HUES64 (cell line): Measurements from ENCODE around the gene AK4.

Source experiments
- H3K27ac ChIP-seq: 2 replicates; pipeline ENCODE4 v1.7.0; 2013; ENCODE audit warnings: low read depth, low read length, inconsistent platforms
- H3K27me3 ChIP-seq: 2 replicates; pipeline ENCODE4 v1.6.1; 2013; ENCODE audit warnings: mild to moderate bottlenecking, low read length; ENCODE audit not compliant: insufficient read depth
- H3K36me3 ChIP-seq: 2 replicates; pipeline ENCODE4 v1.6.1; 2013; ENCODE audit warnings: mild to moderate bottlenecking, low read length; ENCODE audit not compliant: insufficient read depth
- H3K4me1 ChIP-seq: 2 replicates; pipeline ENCODE4 v1.6.1; 2013; ENCODE audit warnings: mild to moderate bottlenecking, low read length, moderate library complexity; ENCODE audit not compliant: insufficient read depth
- H3K4me3 ChIP-seq: 2 replicates; pipeline ENCODE4 v1.5.1; 2013; ENCODE audit warnings: mild to moderate bottlenecking, low read length, moderate library complexity
- H3K9ac ChIP-seq: 2 replicates; pipeline ENCODE4 v1.6.1; 2013; ENCODE audit warnings: mild to moderate bottlenecking, low read depth, low read length
- H3K9me3 ChIP-seq: 2 replicates; pipeline ENCODE4 v1.6.1; 2013; ENCODE audit warnings: low read depth, low read length; ENCODE audit not compliant: insufficient read depth
- WGBS: fragments of 150-250, 120-280 bp; methylation state at CpG from one replicate; pipeline ENCODE4 v1.1.7; 2013; ENCODE audit warnings: missing lambda C conversion rate; 5-methylcytosine and 5-hydroxymethylcytosine counted together

Gene AK4

DNA sequence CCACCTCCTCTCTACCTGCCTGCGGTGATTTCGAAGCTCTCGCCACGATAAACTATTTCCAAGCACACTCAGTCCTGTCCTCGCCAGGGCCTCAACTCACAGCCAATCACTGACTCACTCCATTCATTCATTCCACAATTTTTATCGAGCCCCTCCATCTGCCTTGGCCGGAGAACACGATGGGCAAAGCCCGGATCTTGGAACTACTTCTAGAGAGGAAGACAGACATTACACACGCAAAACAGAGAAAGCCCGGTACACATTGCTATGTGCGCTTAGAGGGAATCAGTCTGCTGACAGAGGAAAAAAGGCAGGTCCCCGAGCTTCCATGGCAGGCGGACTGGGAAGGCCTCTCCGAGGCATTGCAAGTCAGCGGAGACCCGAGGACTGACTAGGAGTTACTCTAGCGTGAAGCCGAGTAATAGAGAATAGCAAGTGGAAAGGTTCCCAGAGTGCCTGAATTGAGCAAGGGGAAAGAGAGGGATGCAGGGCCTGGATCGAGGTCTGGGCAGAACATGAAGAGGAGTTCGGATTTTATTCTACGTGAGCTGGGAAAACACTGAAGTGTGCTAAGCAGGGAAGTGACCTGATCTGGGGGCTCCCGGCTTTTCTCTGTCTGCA is 107.1 kb downstream of the AK4 start:
- Histone ChIP-seq H3K36me3 (no peaks in the 10 kb centered on the region), H3K4me3 (peak overlapping the region; percentile 77), H3K9me3 (no peaks in the 10 kb centered on the region), H3K9ac (peak overlapping the region; percentile 71), H3K4me1 (peaks cover 17% of the 10 kb centered on the region), H3K27me3 (peaks cover 28% of the 10 kb centered on the region), H3K27ac (no peak overlapping the region)
- 11% methylated on average over 23 of the region's 23 CpGs for whole genome bisulfite sequencing

DNA sequence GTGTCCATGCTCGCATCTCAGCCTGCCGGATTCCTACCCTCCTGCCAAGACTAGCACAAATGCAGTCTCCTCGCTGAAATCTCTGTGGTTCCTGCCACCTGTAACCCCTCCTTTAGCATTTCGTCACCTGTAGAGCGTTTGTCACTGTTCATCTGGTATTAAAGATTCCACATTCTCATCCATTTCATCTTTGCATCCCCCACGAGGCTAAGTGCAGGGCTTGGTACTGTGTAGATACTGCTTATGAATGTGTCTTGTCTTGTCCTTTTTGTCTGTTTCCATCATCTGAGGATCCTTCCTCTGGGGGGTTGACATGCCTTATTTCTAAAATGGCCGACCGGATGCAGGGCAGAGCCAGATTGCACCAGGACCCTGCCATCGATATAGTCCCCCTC is 107.7 kb downstream of the AK4 start:
- Histone ChIP-seq H3K36me3 (no peaks in the 10 kb centered on the region), H3K27ac (no peak overlapping the region), H3K9ac (no peak overlapping the region), H3K4me1 (peaks cover 22% of the 10 kb centered on the region), H3K9me3 (no peaks in the 10 kb centered on the region), H3K4me3 (peak overlapping the region; percentile 77), H3K27me3 (peaks cover 28% of the 10 kb centered on the region)
- WGBS: 71% methylated on average over 9 of the region's 9 CpGs

GRCh38 chr1:65256860-65257708 is 109.1 kb downstream of the AK4 start:
- H3K4me1 ChIP-seq: peaks cover 22% of the 10 kb centered on the region
- peaks cover 28% of the 10 kb centered on the region for H3K27me3 ChIP-seq
- H3K4me3 ChIP-seq: no peak overlapping the region
- no peak overlapping the region for H3K9ac ChIP-seq
- no peaks in the 10 kb centered on the region for H3K9me3 ChIP-seq
- no peak overlapping the region for H3K27ac ChIP-seq
- no peaks in the 10 kb centered on the region for H3K36me3 ChIP-seq
- 80% methylated on average over 5 of the region's 7 CpGs for WGBS

GRCh38 chr1:65258106-65258505 is 110.1 kb downstream of the AK4 start:
- H3K9me3 ChIP-seq: no peaks in the 10 kb centered on the region
- no peak overlapping the region for H3K9ac ChIP-seq
- no peak overlapping the region for H3K27ac ChIP-seq

GRCh38 chr1:65259816-65260215 is 111.8 kb downstream of the AK4 start:
- Histone ChIP-seq H3K4me3 (no peak overlapping the region), H3K4me1 (peaks cover 23% of the 10 kb centered on the region), H3K9ac (no peak overlapping the region), H3K36me3 (no peaks in the 10 kb centered on the region), H3K9me3 (no peaks in the 10 kb centered on the region), H3K27me3 (peaks cover 18% of the 10 kb centered on the region), H3K27ac (no peak overlapping the region)
- 67% methylated on average over 3 of the region's 3 CpGs for WGBS

More at GRCh38 chr1:65258106-65258505, 110.1 kb downstream of the AK4 start:
- peaks cover 30% of the 10 kb centered on the region for H3K27me3 ChIP-seq
- H3K4me3 ChIP-seq: no peak overlapping the region
- H3K36me3 ChIP-seq: no peaks in the 10 kb centered on the region
- peaks cover 22% of the 10 kb centered on the region for H3K4me1 ChIP-seq

- H3K27me3 ChIP-seq: peaks cover 6% of the 10 kb centered on the region; the same call in 1 of the 2 replicates
- H3K27ac ChIP-seq: no peak overlapping the region
- H3K9ac ChIP-seq: no peak overlapping the region
- peaks cover 20% of the 10 kb centered on the region for H3K4me1 ChIP-seq
- H3K9me3 ChIP-seq: no peaks in the 10 kb centered on the region
- H3K36me3 ChIP-seq: no peaks in the 10 kb centered on the region
- WGBS: 89% methylated on average over 4 of the region's 4 CpGs
- H3K4me3 ChIP-seq: no peak overlapping the region
Measured at GRCh38 chr1:65260851-65261473, 113.0 kb downstream of the AK4 start.

DNA sequence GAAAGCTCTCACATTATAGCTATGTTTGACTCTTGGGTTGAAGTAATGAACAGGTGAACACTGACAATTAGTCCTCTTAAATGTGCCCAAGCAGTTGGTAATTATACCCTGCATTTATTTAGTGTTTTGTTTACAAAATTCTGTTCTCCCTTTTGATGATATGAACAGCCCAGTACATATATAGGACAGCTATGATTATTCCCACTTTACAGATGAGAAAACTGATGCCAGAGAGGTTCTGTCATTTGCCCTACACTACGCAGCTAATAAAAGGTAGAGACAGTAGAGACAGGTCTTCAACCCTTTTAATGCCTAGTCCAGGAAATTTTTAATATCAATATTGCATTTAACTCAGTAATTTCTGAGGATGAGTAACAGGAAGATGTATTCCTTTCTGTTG is 115.3 kb downstream of the AK4 start:
- Histone ChIP-seq H3K27ac (no peak overlapping the region), H3K36me3 (no peaks in the 10 kb centered on the region), H3K4me3 (no peak overlapping the region), H3K4me1 (peaks cover 32% of the 10 kb centered on the region), H3K9me3 (no peaks in the 10 kb centered on the region), H3K9ac (no peak overlapping the region), H3K27me3 (peaks cover 19% of the 10 kb centered on the region)
- 100% methylated on average over 1 of the region's 1 CpG for WGBS

GRCh38 chr1:65264197-65264929 is 116.4 kb downstream of the AK4 start:
- H3K27me3 ChIP-seq: peaks cover 19% of the 10 kb centered on the region
- H3K9me3 ChIP-seq: no peaks in the 10 kb centered on the region
- H3K4me1 ChIP-seq: peaks cover 33% of the 10 kb centered on the region
- no peaks in the 10 kb centered on the region for H3K36me3 ChIP-seq
- H3K4me3 ChIP-seq: peak overlapping the region; percentile 67
- H3K9ac ChIP-seq: no peak overlapping the region
- WGBS: 10% methylated on average over 15 of the region's 15 CpGs
- H3K27ac ChIP-seq: no peak overlapping the region

DNA sequence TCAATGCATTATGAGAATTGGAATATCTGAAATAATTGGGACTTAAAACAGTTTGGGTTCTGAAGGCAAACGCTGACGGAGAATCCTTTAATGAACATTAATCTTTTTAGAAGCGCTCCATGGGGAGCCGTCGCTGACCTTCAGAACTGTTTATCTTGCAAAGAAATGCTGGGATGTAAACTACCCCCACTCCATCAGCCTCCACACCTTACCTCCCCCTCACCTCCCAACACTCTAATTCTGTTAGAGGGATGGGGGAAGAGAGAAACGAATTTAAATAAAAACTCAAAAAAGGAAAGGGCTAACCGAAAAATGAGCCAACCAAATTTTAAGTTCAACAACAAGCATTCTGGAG is 117.3 kb downstream of the AK4 start:
- H3K9ac ChIP-seq: no peak overlapping the region; the same call in 1 of the 2 replicates
- no peaks in the 10 kb centered on the region for H3K36me3 ChIP-seq
- H3K4me1 ChIP-seq: peaks cover 24% of the 10 kb centered on the region
- peak overlapping the region; percentile 67 for H3K4me3 ChIP-seq
- peaks cover 19% of the 10 kb centered on the region for H3K27me3 ChIP-seq
- no peak overlapping the region for H3K27ac ChIP-seq
- WGBS: under 1% methylated on average over 6 of the region's 7 CpGs
- no peaks in the 10 kb centered on the region for H3K9me3 ChIP-seq

DNA sequence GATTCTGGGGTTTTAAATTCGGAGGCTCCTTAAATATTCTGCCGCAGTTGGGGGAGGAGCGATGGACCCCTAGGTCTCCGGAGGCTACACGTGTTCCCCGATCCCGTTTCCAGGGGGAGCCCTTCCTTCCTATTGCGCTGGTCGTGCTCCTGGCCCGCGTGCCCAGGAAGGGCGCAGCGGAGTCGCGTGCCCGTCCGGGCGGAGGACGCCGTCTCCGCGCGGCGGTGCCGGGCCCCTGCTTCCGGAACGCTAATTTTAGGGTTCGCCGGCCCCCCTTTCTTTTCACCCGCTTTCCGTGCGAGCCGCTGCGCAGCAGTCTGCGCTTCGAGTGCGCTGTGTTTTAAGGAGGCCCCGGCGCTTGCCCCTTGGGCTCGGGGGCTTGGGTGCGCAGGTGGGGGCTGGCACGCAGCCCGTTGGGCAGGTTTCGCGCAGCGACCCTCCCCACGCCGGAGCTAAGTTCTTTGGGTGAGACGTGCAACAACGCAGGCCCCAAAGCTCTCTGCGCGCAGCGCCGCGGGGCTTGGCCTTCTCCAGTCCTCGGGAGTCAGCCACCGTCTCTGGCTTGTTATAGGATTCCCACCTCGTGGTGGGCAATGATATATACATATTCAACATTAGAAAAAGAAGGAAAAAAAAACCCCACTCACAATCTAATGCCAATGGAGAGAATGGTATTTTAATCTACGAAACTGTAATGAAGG is 117.8 kb downstream of the AK4 start:
- H3K27me3 ChIP-seq: peaks cover 19% of the 10 kb centered on the region
- H3K36me3 ChIP-seq: no peaks in the 10 kb centered on the region
- no peaks in the 10 kb centered on the region for H3K9me3 ChIP-seq
- H3K4me3 ChIP-seq: peak overlapping the region; percentile 67
- under 1% methylated on average over 57 of the region's 59 CpGs for WGBS
- H3K27ac ChIP-seq: peak overlapping the region; percentile 37; the same call in 1 of the 2 replicates
- peaks cover 21% of the 10 kb centered on the region for H3K4me1 ChIP-seq
- peak overlapping the region; percentile 78 for H3K9ac ChIP-seq
